ENCODE data around the gene LRP10.

- TF ChIP-seq CTCF (IDR thresholded peaks at IDR 0.05) (no peak), NPAS2 (CRISPR knock-in tag; IDR thresholded peaks at IDR 0.05; ENCODE audit: borderline replicate concordance) (no peak), SMC3 (IDR thresholded peaks at IDR 0.05) (no peak), ZC3H11A (IDR thresholded peaks at IDR 0.05) (no peak)
These were observed 15.1 kb downstream of the LRP10 start for GRCh38 chr14:22886500-22887259.

Data from A549 (cell line).